NCI-H82 (cell line): Measurements from ENCODE around the gene IL27RA.
"Not testable (repeated sequence)": the region's sequence is repeated elsewhere in the genome, so short reads cannot be mapped to it uniquely, and the experiment has no call there.

Experiments used
- DNase-seq: peaks from one replicate; lab custom pipeline; 2025; lab: John Stamatoyannopoulos, UW

Gene IL27RA

GRCh38 chr19:14030997-14031718, 404 bp upstream of the IL27RA start:
- DNase-seq = no peak

GRCh38 chr19:14033946-14034345, 2.4 kb downstream of the IL27RA start:
- DNase-seq = no peak

GRCh38 chr19:14035159-14035558, 3.6 kb downstream of the IL27RA start:
- DNase-seq = not testable (repeated sequence)

- DNase-seq = no peak
These were observed 4.1 kb downstream of the IL27RA start for GRCh38 chr19:14035706-14036105.

- no peak for DNase-seq
These were observed 7.6 kb downstream of the IL27RA start for GRCh38 chr19:14039181-14039580.

GRCh38 chr19:14042659-14043608, 11.4 kb downstream of the IL27RA start:
- DNase-seq = peak; percentile 90

- not testable (repeated sequence) for DNase-seq
These were observed 16.3 kb downstream of the IL27RA start for GRCh38 chr19:14047866-14048265.

GRCh38 chr19:14048443-14049153, 17.0 kb downstream of the IL27RA start:
- DNase-seq = peak; percentile 76

- DNase-seq = no peak
These were observed 18.9 kb downstream of the IL27RA start for GRCh38 chr19:14050512-14050911.

GRCh38 chr19:14050961-14051360, 19.4 kb downstream of the IL27RA start:
- not testable (repeated sequence) for DNase-seq

GRCh38 chr19:14051980-14052379, 20.4 kb downstream of the IL27RA start:
- DNase-seq = no peak

- DNase-seq = no peak
These were observed 20.9 kb downstream of the IL27RA start for GRCh38 chr19:14052470-14052869.

GRCh38 chr19:14053032-14053431, 21.5 kb downstream of the IL27RA start:
- no peak for DNase-seq

GRCh38 chr19:14053500-14053899, 21.9 kb downstream of the IL27RA start:
- DNase-seq = no peak

- DNase-seq = no peak
These were observed 22.5 kb downstream of the IL27RA start for GRCh38 chr19:14054099-14054498.

- DNase-seq = no peak
These were observed 23.2 kb downstream of the IL27RA start for GRCh38 chr19:14054721-14055120.

GRCh38 chr19:14055396-14055795, 23.8 kb downstream of the IL27RA start:
- DNase-seq = no peak

GRCh38 chr19:14056069-14056666, 24.6 kb downstream of the IL27RA start:
- DNase-seq = no peak

- no peak for DNase-seq
These were observed 25.3 kb downstream of the IL27RA start for GRCh38 chr19:14056741-14057356.

- DNase-seq = no peak
These were observed 26.9 kb downstream of the IL27RA start for GRCh38 chr19:14058182-14059092.
